Stimulated activated CD4-positive, alpha-beta T cell treated with anti-CD3 and anti-CD28 coated beads, Interleukin-4, amount 100 ng/mL, for 4 hours (primary cell): ENCODE measurements around the gene ZNF507.
"Not testable (repeated sequence)": the region's sequence is repeated elsewhere in the genome, so short reads cannot be mapped to it uniquely, and the experiment has no call there.

Source experiments
- DNase-seq, 2 experiments: peaks; one replicate each; pipeline ENCODE4 v3.0.0-alpha.2; 2020

ZNF507 gene

GRCh38 chr19:32372726-32373517, 27.5 kb downstream of the ZNF507 start:
- DNase-seq: no peak

GRCh38 chr19:32373585-32374295, 28.3 kb downstream of the ZNF507 start:
- DNase-seq: no peak

- not testable (repeated sequence) for DNase-seq
Measured at GRCh38 chr19:32374362-32374761, 29.0 kb downstream of the ZNF507 start.

DNA sequence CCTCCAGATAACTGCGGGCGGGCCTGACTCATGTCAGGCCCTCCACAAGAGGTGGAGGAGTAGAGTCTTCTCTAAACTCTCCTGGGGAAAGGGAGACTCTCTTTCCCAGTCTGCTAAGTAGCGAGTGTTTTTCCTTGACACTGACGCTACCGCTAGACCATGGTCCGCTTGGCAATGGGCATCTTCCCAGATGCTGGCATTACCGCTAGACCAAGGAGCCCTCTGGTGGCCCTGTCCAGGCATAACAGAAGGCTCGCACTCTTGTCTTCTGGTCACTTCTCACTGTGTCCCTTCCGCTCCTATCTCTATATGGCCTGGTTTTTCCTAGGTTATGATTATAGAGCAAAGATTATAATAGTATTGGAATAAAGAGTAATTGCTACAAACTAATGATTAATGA, 31.7 kb downstream of the ZNF507 start:
- not testable (repeated sequence) for DNase-seq

GRCh38 chr19:32380269-32380668, 34.9 kb downstream of the ZNF507 start:
- DNase-seq: no peak

- no peak for DNase-seq
Measured at GRCh38 chr19:32387701-32388392, 42.4 kb downstream of the ZNF507 start.

- no peak for DNase-seq
Measured at GRCh38 chr19:32388393-32388855, 43.0 kb downstream of the ZNF507 start.

DNA sequence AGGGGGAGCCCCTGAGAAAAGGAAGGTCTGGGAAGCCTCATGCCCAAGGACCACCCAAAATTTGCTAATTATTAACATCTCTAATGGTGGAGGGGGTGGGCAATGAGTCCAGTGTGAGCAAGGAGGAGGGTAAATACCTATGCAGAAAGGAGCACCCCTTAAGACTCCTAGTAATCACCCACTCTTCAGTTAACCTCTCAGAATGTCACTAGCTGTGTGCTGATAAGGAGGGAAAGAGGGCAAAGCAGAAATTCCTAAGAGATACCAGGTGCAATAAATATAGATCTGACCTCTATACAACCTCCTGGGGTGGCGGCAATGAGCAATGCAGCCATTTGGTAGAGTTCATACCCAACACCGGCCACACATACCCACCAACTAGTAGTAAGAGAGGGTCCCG, 47.5 kb downstream of the ZNF507 start:
- DNase-seq: no peak

- no peak for DNase-seq
Measured at GRCh38 chr19:32396046-32396652, 50.7 kb downstream of the ZNF507 start.

GRCh38 chr19:32397671-32398101, 52.3 kb downstream of the ZNF507 start:
- DNase-seq: no peak

- no peak for DNase-seq
Measured at GRCh38 chr19:32401992-32402391, 56.6 kb downstream of the ZNF507 start.

GRCh38 chr19:32403291-32403995, 58.0 kb downstream of the ZNF507 start:
- DNase-seq: no peak

DNA sequence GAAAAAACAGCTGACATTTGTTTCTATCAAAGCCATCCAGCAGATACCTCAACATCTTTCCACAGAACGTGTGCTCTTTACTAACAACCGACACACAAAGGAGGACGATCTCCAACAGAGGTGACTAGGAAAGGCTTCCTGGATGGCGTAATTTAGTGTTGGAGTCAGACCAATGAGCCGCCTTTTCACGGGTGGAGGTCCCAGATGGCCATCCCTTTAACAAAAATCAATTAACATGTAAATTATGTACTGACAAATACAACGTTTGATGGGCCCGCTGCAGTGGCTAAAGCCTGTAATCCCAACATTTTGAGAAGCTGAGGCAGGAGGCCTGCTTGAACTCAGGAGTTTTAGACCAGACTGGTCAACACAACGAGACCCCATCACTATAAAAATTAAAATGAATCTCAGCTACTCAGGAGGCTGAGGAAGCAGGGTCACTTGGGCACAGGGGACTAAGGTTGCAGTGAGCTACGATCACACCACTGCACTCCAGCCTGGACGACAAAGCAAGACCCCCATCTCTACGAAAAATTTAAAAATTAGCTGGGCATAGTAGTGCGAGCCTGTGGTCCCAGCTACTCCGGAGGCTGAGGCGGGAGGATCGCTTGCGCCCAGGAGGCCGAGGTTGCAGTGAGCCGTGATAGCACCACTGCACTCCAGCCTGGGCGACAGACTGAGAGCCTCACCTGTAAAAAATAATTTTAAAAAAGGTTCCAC, 59.0 kb downstream of the ZNF507 start:
- DNase-seq: no peak

DNA sequence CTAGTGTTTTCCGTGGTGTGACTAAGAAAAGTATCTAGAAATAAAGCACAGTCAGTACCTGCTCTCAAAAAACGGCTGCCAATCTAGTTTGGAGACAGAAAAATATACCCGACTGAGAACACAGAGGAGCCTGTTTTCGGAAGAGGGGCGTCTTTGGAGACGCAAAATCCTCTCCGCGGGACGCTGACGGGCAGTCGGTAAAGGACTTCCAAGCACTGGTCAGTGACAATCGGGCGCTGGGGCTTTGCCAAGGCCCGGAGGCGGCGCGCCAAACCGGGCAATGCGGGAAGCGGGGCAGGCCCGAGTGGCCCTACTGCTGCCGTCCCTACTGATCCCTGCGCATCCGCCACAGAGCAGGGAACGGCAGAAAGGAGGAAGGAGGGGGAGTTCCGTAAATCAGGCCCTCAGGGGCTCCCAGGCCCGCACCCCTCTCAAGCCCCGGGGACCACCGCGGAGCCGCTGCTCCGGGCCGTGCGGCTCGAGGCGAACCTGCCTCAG, 59.6 kb downstream of the ZNF507 start:
- no peak for DNase-seq

DNA sequence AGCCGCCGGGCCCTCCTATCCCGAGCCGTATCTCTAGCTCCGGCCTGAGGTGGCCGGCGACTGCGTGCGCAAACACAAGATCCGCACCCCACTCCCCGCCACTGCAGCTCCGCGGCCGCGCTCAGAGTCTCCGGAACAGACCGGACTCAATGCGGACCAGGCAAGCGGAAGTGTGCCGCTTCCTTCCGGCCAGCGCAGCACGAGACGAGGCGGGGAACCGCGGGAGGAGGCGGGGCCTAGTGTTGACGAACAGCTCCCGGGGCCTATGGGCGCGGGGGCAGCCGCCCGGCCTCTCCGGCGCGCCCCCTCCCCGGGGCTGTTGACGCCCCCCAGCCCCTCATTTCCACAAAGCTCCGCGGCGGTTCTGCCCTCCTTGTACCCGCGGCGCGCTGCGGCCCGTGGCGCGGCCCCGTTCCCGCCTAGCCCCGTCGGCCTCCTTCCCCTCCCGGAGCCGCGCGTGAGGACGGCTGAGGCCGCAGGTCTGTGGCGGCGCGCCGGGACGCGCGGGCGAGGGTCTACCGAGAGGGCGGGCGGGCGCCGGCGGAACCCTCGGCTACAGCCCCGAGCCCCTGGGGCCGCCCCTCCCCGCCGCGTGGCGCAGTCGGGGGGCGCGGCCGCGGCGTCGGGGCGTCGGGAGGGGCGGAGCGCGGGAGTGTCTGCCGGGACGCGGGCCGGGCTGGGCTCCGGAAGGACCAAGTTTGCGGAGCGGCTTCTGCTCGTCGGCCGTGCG, 60.2 kb downstream of the ZNF507 start, which contains the start of gene DPY19L3:
Gene DPY19L3 (plus strand): TSS at position 340 of the 730 bp plus-strand sequence. CDS start 2,484 bp downstream, outside the sequence.
- peak; percentile 87 to 90 for DNase-seq

DNA sequence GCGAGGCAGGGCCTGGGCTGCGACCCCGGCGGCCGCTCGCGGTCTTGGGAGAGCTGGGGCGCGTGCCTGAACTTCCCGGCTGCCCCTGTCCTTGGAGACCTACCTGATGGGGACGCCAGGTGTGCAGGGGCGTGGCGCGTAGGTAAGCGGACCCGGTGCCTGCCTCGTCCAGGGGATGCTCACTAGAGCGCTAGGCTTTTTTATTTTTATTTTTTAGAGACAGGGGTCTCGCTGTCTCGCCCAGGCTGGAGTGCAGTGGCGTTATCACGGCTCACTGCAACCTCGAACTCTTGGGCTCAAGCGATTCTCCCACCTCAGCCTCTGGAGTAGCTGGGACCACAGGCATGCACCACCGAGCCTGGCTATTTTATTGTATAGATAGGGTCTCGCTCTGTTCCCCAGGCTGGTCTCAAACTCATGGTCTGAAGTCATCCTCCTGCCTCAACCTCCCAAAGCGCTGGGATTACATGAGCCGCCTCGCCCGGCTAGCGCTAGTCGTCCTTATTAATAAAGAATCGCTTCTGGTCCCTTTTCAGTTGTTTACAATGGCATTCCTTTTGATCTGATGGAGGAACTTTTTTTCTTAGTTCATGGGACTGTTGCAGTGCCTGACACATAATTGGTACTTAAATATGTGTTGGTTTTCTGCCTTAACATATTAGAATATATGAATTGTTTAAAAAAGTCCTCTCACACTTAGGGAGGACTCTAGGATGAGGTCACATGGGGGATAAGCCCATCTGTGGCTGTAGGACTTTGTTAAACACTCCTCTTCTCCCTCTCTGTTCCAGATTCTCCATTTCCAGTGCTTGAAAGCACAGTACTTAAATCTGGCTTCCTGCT, 61.0 kb downstream of the ZNF507 start:
- no peak for DNase-seq

- DNase-seq: no peak
Measured at GRCh38 chr19:32407004-32407992, 61.9 kb downstream of the ZNF507 start.

DNA sequence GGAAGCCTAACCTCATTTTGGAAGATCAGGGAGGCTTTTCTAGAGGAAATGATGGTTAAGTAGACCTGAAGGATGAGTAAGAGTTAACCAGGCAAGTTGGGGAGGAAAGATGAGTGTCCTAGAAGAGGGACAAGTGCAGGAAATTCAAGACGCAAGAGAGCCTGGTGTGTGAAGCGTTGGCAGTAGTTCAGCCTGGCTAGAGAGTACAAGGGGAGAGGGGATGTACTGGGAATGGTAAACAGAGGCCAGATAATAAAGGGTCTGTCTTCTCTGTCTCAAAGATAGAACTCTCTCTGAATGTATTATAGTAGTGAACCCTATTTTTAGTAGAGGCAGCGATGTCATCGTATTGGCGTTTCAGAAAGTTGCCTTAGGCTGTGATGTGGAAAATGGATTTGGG, 69.8 kb downstream of the ZNF507 start:
- no peak for DNase-seq
